Fibroblast of villous mesenchyme (primary cell): ENCODE measurements around the gene TUFT1. TPM values are rescaled to one million over a fixed set of nuclear protein-coding genes. Genes with fewer than 3 reads are reported as not detected.
A peak's percentile ranks its signal among the peaks of the same experiment; 100 is the strongest.

Experiments
- DNase-seq: peaks from one replicate; pipeline ENCODE4 v3.0.0-alpha.2; 2010; ENCODE audit warnings: low read depth
- H3K4me3 ChIP-seq: 2 replicates; pipeline ENCODE4 v1.5.1; 2011; ENCODE audit warnings: low read depth, mild to moderate bottlenecking, low read length
- CTCF ChIP-seq: IDR thresholded peaks from 2 replicates; pipeline ENCODE4 v1.5.1; 2012; ENCODE audit warnings: low read depth, mild to moderate bottlenecking, low read length; ENCODE audit not compliant: insufficient read depth
- total RNA-seq: library from RNA; depleted of rRNA; stranded (reverse); fragments of >200 nt; gene quantifications from 2 replicates; pipeline ENCODE4 v1.2.3, GENCODE V29; 2012

The TUFT1 gene
- total RNA-seq, 1 donor: 32.8 TPM

GRCh38 chr1:151504759-151505158 lies 35.4 kb upstream of the TUFT1 start:
- no peak for TF ChIP-seq CTCF
- no peak overlapping the region for H3K4me3 ChIP-seq
- DNase-seq: no peak

GRCh38 chr1:151508833-151509232 lies 31.3 kb upstream of the TUFT1 start:
- no peak overlapping the region for H3K4me3 ChIP-seq
- no peak for DNase-seq
- TF ChIP-seq CTCF: no peak

- no peak for TF ChIP-seq CTCF
- H3K4me3 ChIP-seq: no peak overlapping the region
- DNase-seq: no peak
These were observed 30.6 kb upstream of the TUFT1 start for GRCh38 chr1:151509350-151510019.

- H3K4me3 ChIP-seq: no peak overlapping the region
- no peak for DNase-seq
- TF ChIP-seq CTCF: no peak
These were observed 30.1 kb upstream of the TUFT1 start for GRCh38 chr1:151510020-151510405.

- DNase-seq: no peak
- TF ChIP-seq CTCF: no peak
- peak overlapping the region; percentile 55 for H3K4me3 ChIP-seq
These were observed 29.5 kb upstream of the TUFT1 start for GRCh38 chr1:151510614-151510956.

- peak within 1 kb of the TSS; percentile 55 for H3K4me3 ChIP-seq
- TF ChIP-seq CTCF: no peak
- DNase-seq: peak; percentile 70
These were observed 29.0 kb upstream of the TUFT1 start, which contains the start of gene CGN for GRCh38 chr1:151510957-151511635. Gene CGN (plus strand): TSS chr1:151511387. CDS start chr1:151518520, 7,133 bp downstream.
